ENCODE results near the gene QRFPR.
A peak's percentile ranks its signal among the peaks of the same experiment; 100 is the strongest.
"Not testable (repeated sequence)": the region's sequence is repeated elsewhere in the genome, so short reads cannot be mapped to it uniquely, and the experiment has no call there.

QRFPR gene

GRCh38 chr4:121380776-121381462, at the start of gene QRFPR:
QRFPR (minus strand) TSS chr4:121381018; CDS start chr4:121380647, 371 bp downstream.
- no peak for DNase-seq

GRCh38 chr4:121428721-121429120, 47.9 kb upstream of the QRFPR start:
- no peak for DNase-seq

GRCh38 chr4:121421594-121421993, 40.8 kb upstream of the QRFPR start:
- no peak for DNase-seq

DNA sequence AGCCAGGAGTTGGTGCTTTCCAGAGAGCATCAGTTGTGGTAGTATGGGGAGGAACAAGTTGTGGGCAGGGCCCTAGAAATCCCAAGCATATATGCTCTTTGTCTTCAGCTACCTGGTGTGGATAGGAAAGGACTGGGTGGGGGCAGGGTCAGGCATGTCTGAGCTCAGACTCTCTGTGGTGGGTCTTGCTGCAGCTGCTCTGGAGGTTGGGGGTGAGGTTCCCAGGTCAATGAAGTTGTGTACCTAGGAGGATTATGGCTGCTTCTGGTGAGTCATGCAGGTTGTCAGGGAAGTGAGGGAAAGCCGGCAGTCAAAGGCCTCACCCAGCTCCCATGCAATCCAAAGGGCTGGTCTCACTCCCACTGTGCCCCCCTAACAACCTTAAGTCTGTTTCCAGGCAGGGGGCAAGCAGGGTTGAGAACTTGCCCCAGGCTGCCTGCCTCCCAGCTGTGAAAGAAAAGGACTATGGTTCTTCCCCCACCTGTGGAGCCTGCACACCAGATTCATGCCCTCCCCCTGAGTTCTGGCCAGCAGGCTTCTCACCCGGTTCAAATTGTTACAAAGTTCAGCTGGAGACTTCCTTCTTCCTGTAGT, 30.4 kb upstream of the QRFPR start:
- no peak for DNase-seq

DNA sequence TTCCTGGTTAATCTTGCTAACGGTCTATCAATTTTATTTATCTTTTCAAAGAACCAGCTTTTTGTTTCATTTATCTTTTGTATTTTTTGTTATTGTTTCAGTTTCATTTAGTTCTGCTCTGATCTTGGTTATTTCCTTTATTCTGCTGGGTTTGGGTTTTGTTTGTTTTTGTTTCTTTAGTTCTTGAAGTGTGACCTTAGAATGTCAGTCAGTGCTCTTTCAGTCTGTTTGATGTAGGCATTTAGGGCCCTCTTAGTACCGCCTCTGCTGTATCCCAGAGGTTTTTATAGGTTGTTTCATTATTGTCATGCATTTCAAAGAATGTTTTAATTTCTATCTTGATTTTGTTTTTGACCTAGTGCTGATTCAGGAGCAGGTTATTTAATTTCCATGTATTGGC, 27.7 kb upstream of the QRFPR start:
- not testable (repeated sequence) for DNase-seq

GRCh38 chr4:121400632-121401031, 19.8 kb upstream of the QRFPR start:
- DNase-seq = no peak

DNA sequence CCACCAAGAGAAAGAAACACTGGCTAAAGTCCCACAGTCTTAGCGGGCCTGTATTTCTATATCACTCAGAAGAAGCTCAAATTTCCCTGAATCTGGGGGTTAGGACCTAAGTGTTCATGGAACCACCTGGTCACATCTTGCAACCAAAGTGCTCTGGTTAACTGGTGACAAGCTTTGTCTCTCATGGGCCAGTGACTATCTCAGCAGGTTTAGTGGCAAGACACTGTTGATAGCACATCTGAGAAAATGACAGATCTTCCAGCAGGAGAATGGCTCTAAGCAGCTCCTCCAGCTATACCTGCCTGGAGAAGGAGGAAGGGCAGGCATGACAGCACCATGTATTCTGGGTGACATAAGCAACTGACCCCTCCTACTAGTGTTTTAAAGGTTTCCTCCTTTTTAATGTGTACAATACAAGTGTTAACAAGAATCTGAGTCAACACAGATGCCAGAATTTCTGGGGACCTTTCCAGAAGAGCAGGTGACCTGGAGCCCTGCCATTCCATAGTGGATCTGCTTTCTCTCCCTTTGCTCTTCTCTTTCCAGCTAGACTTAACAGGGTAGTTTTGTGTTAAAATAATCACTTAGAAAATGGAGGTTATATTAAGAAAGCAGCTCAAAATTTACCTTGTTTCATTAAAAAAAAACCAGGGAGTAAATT, 17.3 kb upstream of the QRFPR start:
- DNase-seq = peak; percentile 1

GRCh38 chr4:121397434-121397833, 16.6 kb upstream of the QRFPR start:
- no peak for DNase-seq

DNA sequence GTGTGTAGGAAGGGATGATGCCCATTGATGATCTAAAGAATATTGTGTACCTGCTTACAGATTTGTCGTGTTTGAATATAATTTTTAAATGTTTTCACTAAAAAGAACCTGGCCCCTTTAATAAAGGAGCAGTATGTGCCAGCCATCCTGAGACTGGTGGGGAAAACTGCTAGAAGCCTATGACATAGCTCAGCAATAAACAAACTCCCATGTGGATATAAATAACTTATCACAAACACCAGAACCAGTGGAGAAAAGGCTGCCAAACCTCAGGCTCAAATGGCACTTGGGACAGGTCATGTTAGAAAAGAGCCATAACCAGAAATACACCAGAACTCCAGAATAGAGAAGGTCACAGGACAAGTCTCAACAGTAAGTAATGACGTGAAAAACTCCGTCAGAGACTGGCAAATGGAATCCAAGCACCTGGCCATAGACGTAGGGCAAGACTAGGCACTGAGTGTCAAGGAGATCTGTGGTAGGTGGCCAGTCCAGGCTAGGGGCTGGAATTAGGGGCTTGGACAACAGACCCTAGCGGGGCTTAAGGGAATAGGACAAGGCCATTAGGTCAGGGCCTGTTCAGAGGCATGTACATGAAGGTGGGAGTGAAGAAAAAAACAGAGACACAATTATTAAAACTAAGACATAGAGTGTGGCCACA, 11.7 kb upstream of the QRFPR start:
- DNase-seq = no peak

- DNase-seq = no peak
Observed at GRCh38 chr4:121390335-121390734, 9.5 kb upstream of the QRFPR start.

- DNase-seq = no peak
Observed at GRCh38 chr4:121379276-121379675, 1.5 kb downstream of the QRFPR start.

- DNase-seq = no peak
Observed at GRCh38 chr4:121377076-121377475, 3.7 kb downstream of the QRFPR start.

DNA sequence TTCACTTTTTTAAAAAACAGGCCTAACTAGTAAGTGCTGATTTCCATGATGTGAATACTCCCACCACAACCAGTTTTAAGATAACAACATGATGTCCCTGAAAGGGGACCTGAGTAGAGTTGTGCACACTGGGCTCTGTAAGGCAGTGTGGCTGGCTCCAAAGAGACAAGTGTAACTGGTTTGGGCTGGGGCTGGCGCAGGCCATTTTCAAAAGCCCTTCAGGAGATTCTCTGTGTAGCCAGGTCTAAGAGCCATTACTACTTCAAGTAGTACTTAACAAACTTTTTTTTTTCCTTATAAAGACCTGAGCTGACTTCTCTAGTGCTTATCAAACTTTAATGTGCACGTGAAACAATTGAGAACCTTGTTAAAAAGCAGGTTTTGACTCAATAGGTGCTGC, 4.3 kb downstream of the QRFPR start:
- no peak for DNase-seq

GRCh38 chr4:121376097-121376496, 4.7 kb downstream of the QRFPR start:
- no peak for DNase-seq

DNA sequence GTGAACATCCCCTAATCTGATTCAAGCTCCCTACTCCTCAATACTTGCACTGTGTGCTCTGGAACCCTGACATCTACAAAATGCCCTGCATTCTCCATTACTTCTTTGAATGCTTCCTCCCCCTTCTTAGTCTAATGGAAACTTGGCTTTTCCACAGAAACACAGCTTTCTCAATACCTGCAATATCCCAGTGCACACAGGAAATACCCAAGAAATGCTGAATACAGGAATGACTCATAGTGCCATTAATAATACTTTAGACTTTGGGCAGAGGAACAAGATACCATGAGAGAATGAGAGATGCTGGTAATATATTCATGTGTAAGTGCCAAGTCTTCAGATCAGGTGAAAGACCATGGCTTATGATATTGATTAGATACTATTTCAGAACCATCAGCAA, 5.6 kb downstream of the QRFPR start:
- no peak for DNase-seq

DNA sequence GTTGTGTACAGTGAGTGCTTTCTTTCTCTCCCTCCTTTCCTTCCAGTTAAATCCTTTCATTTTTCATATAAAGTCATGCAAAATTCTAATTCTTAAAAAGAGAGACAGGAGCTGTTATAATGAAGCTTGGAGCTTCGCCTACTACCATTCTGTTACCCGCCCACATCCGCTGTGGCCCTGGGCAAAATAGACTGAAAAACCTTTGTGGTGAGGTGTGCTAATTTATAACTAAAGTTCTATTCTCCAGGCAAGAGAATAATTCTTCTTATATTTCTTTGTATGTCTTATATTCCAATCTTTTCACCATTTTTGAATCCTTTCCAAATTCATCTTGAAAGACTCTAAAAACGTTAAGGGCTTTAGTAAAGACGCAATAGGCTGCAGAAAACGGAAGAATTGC, 7.0 kb downstream of the QRFPR start:
- no peak for DNase-seq

- DNase-seq = peak; percentile 30
Observed at GRCh38 chr4:121370729-121371325, 10.0 kb downstream of the QRFPR start.

DNA sequence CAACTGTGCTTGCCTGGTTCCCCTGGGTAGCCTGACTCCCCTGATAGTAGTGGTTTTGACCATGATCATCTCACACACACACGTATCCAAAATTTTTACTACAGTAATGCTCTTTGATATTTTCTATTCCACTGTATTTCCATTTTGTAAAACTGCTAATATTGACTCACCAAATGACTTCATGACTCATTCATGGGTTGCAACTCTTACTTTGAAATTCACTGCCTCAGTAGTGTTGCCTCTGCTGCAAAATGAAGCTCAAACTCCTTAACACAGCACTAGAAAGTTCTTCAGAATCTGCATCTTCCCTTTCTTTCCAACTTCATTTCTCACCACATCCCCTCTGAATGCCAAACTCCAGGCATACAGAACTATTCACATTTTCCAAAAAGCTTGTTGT, 20.3 kb downstream of the QRFPR start:
- DNase-seq = no peak

GRCh38 chr4:121358473-121358872, 22.3 kb downstream of the QRFPR start:
- no peak for DNase-seq

DNA sequence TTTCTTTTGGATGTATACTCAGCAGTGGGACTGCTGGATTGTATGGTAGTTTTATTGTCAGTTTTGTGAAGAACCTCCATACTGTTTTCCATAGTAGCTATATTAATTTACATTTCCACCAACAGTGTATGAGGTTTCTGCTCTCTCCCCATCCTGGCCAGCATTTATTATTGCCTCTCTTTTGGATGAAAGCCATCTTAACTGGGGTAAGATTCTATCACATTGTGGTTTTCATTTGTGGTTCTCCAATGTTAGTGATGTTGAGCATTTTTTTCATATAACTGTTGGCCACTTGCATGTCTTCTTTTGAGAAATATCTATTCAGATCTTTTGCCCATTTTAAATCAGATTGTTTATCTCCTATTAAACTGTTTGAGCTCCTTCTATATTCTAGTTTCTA, 27.6 kb downstream of the QRFPR start:
- DNase-seq = no peak

GRCh38 chr4:121344098-121344497, 36.7 kb downstream of the QRFPR start:
- no peak for DNase-seq

- DNase-seq = no peak
Observed at GRCh38 chr4:121340247-121340646, 40.6 kb downstream of the QRFPR start.

DNA sequence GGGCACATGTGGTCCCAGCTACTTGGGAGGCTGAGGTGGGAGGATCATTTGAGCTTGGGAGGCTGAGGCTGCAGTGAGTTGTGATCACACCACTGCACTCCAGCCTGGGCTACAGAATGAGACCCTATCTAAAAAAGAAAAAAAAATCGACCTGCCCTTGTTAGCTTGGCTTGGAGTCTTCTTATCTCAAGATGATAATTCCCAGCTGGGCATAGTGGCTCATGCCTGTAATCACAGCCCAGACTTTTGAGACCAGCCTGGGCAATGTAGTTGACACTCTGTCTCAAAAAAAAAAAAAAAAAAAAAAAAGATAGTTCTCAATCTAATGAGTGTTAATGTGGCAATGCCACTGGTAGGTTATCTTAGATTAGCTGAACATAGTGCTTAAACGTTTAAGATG, 41.0 kb downstream of the QRFPR start:
- DNase-seq = no peak

DNA sequence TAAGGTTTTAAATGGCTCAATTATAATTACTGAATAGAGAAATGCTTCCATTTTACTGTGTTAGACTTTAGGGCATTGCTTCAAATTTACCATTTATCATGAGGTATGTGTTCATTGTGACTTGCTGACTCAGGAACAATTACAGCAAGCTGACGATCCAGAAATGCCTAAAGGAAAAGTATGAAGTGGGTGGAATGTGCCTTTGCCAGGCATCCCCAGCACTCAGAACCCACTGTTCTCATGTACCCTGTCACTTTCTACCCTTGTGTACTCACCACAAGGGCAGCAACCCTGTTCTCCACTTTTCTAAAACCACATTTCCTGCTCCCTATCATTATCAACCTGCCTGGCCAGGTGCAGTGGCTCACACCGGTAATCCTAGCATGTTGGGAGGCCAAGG, 41.5 kb downstream of the QRFPR start:
- DNase-seq = no peak

Data from NCI-H345 (cell line).